HG02870 (cell line): ENCODE results near the gene KRTAP1-4.
"Not testable (repeated sequence)": the region's sequence is repeated elsewhere in the genome, so short reads cannot be mapped to it uniquely, and the experiment has no call there.

ENCODE experiments used
- ATAC-seq: cut with Tn5 transposase; IDR thresholded peaks from one replicate; pipeline ENCODE4 v1.9.1; 2021; ENCODE audit warnings: mild to moderate bottlenecking, moderate library complexity; ENCODE audit not compliant: unreplicated experiment

The KRTAP1-4 gene

DNA sequence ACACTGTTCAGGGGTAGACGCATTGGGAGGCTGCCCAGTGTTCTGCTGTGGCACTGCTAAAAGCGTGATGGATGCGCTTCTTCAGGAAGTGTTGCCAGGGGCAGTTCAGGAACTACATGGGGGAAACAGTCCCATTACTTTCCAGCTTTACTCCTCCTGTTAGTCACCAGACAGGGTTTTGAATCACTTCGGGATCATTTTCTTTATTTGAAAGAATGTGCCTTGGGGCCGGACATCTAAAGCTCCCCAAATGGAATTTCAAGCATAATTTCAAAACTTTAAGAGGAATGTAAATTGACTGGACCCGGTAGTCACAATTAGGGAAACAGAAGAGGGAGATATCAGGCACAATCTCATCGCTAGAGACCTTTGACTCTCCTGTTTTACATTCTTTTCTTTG lies 18.4 kb upstream of the KRTAP1-4 start:
- no peak for ATAC-seq

DNA sequence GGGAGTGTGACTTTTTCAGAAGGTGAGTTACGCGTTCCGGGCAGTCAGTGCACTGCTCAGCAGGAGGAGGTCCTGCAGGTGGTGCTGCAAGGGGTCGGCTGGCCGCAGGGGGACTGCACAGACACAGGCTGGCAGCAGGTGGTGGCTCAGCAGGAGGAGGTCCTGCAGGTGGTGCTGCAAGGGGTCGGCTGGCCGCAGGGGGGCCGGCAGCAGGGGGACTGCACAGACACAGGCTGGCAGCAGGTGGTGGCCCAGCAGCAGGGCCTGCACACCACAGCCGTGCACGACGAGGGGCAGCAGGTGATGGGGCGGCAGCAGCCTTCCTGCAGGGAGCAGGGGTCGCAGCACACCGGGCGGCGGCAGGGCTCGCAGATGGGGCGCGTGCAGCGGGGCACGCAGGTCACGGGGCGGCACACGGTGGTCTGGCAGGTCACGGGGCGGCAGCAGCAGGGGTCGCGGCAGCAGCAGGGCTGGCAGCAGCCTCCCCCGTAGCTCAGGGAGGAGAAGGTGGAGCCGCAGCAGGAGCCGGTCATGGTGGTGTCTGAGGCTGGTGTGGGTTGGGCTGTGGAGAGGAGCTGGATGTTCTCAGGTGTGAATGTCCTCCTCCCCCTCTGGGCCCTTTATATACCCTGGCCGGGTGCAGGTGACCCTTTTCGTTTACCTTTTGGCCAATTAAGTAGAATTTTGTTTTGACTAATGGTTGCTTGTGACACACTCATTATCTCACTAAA lies 16.9 kb upstream of the KRTAP1-4 start, which contains the start of gene KRTAP2-1:
KRTAP2-1 (minus strand) TSS at position 582 of the 731 bp plus-strand sequence; CDS start at position 533, 49 bp downstream.
- ATAC-seq, result not testable (repeated sequence)

DNA sequence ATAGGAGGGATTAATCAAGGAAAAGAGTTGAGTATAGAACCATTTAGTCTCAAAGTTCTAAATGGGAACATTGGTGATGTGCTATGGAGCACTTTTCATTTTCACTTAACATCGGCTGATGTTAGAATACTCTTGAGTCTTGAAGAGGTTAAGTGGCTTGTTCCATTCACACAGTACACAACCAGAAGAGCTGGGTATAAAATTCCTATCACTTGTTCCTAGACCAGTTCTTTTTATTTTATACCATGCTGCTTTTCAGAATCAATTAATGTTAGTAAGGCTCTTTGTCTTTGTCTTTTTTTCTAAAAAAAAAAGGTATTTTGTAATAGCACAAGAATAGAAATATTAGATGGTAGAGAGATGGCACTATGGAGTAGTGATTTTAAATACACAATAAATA lies 13.0 kb upstream of the KRTAP1-4 start:
- no peak for ATAC-seq

DNA sequence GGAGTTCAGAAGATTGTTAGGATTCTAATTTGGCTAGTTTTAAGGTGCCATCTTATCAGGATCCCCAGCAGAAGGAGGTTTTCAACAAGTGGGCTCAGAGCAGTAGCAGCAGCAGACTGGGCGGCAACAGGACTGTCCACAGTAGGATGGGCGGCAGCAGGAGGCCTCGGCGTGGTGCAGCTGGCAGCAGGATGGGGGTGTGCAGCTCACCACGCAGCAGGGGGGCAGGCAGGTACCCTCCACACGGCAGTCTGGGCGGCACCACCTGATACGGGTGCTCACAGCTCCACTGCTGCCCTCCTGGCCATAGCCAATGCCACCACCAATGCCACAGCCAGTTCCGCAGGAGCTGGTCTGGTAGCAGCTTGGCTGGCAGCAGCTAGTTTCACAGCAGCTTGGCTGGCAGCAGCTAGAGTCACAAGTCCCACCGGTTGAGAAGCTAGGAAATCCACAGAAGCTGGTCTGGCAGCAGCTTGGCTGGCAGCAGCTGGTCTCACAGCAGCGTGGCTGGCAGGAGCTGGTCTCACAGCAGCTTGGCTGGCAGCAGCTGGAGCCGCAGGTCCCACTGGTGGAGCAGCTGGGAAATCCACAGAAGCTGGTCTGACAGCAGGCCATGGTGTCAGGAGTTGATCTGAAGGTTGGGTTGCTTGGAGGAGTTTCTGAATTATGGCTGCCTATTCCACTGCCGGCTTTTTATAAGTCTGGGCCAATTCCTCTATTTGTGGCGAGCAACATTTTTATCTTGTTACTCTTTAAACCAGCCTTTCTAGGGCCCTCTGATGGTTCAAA lies 11.0 kb upstream of the KRTAP1-4 start, which contains the start of gene KRTAP1-1:
KRTAP1-1 (minus strand) TSS at position 668 of the 789 bp plus-strand sequence; CDS start at position 615, 53 bp downstream.
- not testable (repeated sequence) for ATAC-seq

DNA sequence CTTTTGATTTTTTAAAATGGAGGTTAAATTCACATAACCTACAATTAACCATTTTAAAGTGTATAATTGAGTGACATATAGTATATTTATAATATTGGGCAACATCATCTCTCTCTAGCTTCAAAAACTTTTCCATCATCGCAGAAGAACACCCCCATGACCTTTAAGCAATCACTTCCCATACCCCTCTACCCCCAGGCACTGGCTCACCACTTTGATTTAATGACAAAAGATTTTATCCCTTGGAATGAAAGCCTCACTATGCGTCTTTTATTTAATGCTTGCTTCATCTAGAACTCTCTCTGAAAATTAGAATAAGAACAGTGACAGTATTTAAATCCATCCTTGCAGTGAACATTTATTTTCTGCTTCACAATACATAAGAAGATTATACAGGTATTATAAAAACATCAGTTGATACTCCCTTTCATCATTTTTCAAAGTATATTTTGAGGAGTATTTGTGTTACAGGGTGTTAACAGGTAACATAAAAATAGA lies 7.9 kb upstream of the KRTAP1-4 start:
- no peak for ATAC-seq

DNA sequence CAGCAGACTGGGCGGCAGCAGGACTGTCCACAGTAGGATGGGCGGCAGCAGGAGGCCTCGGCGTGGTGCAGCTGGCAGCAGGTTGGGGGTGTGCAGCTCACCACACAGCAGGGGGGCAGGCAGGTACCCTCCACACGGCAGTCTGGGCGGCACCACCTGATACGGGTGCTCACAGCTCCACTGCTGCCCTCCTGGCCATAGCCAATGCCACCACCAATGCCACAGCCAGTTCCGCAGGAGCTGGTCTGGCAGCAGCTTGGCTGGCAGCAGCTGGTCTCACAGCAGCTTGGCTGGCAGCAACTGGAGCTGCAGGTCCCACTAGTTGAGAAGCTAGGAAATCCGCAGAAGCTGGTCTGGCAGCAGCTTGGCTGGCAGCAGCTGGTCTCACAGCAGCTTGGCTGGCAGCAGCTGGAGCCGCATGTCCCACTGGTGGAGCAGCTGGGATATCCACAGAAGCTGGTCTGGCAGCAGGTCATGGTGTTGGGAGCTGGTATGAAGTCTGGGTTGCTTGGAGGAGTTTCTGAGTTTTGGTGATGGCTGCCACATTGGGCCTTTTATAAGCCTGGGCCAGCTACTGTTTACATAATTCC lies 4.4 kb upstream of the KRTAP1-4 start, which contains the start of gene KRTAP1-3:
KRTAP1-3 (minus strand) TSS at position 529 of the 590 bp plus-strand sequence; CDS start at position 476, 53 bp downstream.
- ATAC-seq, result not testable (repeated sequence)

DNA sequence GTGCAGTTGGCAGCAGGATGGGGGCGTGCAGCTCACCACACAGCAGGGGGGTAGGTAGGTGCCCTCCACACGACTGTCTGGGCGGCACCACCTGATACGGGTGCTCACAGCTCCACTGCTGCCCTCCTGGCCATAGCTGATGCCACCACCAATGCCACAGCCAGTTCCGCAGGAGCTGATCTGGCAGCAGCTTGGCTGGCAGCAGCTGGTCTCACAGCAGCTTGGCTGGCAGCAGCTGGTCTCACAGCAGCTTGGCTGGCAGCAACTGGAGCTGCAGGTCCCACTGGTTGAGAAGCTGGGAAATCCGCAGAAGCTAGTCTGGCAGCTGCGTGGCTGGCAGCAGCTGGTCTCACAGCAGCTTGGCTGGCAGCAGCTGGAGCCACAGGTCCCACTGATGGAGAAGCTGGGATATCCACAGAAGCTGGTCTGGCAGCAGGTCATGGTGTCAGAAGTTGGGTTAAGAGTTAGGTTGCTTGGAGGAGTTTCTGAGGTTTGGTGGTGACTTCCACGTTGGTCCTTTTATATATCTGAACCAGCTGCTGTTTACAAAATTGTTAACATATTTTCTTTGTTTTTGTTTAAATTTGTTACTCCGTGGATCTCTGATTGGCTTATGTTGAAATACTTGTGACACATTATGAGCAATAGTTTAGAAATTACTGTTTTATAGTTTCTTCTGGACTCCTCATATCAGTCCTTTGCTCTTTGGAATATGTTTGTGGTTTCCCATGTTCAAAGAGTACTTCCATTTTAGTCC lies 3.1 kb downstream of the KRTAP1-4 start, which contains the start of gene KRTAP1-5:
KRTAP1-5 (minus strand) TSS at position 494 of the 757 bp plus-strand sequence; CDS start at position 441, 53 bp downstream.
- ATAC-seq, result no peak

DNA sequence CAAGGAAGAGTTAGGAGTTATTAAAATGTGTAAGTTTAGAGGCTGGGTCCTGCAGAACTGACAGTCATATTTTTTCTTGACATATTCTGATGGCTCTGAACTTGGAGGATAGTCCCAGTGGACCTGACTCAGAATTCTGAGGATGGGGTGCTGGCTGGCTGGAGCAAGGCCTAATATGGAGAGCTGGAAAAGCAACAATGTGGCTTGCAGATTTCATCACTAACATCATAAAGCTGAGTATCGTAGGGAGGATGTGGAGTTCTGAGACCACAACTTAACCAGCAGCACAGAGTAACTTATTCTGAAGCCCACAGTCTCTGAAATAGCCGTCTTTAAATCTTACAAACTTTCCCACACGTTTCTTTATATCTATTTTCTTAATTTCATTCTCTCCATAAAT lies 5.3 kb downstream of the KRTAP1-4 start:
- ATAC-seq, result no peak

DNA sequence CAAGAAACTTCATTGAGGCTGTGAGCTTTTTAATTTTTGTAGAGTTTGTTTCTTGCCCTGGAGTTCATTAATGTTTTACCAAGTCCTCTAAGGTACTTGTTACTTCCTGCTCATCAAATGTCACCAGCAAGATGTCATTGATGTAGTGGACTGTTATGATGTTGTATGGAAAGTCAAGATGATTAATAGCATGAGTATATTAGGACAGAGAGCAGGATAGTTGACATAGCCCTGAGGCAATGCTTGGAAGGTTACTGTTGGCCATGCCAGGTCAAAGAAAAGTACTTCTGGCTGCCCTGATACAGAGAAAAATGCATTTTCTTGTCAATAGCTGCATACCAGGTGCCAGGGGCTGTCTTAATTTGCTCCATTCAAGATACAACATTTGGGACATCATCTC lies 9.7 kb downstream of the KRTAP1-4 start:
- no peak for ATAC-seq

DNA sequence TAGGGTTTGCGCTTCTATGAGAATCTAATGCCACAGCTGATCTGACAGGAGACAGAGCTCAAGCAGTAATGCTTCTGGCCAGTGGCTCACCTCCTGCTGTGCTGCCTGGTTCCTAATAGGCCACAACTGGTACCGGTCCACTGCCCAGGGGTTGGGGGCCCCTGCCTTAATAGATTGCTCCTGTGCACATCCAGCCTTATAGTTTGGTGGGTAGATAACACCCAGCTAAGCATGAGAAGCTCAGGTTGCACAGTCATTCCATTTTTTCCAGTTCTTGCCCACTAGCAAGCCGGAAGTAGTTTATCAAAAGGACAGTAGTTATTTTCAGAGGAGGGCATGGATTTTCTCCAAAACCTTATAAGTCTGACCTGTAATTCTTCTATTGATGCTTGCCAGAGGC lies 10.6 kb downstream of the KRTAP1-4 start:
- no peak for ATAC-seq

DNA sequence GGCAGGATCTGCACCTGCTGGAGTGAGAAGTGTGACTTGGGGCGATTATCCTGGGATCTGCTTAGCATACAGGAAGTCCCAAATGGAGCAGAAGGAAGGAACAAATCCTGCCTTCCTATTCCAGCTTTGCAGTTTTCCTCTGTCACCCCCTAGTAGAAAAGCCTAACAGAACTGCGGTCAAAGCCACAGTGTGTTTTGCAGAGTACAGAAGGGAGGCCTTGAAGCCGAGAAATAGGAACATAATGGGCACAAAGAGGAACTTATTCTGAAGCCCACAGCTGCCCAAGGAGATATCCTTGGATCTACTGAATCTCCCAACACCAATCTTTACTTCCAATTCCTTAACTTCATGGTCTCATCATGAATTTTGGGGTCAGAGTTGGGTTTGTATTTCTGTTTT lies 11.5 kb downstream of the KRTAP1-4 start:
- ATAC-seq, result no peak

DNA sequence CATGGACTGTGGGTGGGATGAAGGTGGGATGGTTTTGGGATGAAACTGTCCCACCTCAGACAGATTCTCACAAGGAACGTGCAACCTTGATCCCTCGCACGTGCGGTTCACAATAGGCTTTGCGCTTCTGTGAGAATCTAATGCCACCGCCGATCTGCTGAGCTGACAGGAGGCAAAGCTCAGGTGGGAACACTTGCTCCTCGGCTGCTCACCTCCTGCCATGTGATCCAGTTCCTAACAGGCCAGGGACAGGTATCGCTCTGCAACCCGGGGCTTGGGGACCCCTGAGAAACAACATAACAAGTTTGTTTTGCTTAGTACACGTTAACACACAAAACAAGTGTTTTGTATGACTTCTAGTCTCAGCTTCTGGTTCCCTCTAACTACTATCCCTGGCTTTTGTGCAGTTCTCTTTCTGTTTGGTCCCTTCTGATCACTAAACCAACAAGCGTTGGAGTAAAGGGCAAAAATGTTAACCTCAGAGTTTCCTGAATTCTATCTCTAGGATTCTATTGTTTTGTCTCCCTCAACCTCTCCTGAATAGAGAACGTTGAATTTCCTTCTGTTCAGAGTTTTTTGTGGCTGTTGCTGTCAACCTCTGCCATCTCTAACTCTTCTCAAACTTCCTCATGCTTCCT lies 13.3 kb downstream of the KRTAP1-4 start:
- no peak for ATAC-seq

DNA sequence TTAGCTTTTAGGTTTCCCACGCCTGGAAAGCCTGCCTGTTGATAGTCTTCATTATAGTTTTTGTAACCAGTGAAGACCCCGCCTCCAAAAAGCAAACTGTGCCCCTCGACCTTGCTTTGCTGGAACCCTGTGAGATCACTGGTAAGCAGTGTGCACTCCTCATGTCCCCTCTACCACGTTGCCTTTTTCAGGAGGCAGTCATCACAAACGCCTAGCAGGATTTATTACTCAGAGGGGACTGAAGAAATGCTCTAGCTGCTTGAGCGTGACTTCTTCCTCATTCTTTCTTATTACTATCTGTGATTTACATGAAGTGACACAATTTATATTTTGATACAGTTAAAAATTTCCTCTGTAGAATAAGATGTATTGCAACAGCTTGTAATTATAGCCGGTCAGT lies 14.5 kb downstream of the KRTAP1-4 start:
- no peak for ATAC-seq

DNA sequence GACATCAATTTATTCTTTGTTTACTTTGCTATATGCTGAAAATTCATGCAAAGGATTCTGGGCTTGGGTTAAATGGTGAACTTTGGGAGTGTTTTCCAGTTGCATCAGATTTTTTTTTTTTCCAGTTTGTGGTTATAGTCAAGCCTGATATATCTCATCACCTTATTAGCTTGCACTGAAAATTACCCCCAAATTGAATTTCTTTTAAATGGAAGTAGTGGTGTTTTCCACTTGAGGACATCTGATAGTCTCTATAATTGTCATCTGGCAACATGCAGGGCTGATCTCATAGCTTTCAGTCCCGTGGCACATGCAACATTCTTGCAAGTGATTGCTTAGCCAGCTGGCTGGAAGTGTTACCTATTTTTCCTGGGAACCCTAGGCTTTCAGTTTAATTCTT lies 16.4 kb downstream of the KRTAP1-4 start:
- no peak for ATAC-seq

DNA sequence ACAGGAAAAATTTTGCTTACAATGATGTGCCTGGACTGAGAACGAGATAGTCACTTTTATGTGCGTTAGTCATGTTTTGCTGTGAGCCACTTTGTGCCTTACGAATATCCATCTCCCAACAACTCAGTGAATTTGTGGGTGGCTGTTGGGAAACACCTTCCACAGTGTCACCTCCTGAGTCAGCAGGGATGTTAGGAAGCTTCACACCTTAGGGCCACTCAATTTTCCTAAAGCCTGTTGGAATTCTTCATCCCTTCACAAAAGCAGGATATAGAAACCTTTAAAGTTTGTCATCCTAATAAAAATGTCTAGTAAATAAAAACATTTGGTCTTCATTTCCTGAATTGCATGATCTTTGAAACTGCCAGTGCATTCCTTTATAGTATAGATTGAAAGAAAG lies 16.8 kb downstream of the KRTAP1-4 start:
- no peak for ATAC-seq

DNA sequence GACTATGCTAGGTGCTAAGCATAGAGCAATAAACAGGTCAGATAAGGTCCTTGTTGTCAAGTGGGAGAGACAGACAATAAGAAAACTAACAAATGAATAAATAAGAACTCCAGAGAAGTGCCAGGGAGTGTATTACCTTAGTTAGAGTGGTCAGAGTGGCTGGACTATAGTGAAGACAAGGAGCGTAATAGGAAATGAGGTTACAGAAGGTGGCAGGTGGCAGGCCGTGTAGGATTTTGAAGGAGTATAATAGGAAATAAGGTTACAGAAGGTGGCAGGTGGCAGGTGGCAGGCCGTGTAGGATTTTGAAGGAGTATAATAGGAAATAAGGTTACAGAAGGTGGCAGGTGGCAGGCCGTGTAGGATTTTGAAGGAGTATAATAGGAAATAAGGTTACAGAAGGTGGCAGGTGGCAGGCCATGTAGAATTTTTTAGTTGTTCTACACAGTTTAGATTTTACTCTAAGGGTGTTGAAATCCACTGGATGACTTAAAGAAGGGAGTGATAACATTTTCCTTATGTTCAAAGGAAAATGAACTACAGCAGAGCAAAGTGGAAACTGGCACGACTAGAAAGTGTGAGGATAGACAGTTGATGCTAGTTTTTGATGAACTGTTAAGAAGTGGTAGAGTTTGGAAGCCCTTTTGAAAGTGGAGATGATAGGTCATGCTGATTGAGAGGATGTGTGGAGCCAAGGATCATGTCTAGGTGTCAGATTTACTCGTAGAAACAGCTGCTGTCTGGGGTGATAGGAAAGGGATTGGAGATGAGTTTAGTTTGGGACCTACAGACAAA lies 17.5 kb downstream of the KRTAP1-4 start:
- no peak for ATAC-seq

DNA sequence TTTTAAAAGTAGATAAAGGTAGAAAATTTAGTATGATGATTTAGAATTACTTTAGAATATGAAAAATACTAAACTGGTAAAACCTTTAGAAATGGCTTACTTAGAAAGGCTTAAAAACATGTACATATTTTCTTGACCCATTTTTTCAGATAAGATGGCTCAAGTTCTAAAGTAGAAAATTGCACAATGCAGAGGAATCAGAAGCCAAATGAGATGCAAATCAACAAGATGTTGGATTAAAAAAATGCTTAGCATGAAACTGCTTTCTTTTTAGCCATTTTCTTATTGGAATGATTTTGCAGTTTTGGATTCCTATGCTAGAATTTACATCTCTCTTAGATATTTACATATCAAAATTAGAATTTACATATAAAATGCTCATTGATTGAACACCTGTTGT lies 19.6 kb downstream of the KRTAP1-4 start:
- no peak for ATAC-seq

DNA sequence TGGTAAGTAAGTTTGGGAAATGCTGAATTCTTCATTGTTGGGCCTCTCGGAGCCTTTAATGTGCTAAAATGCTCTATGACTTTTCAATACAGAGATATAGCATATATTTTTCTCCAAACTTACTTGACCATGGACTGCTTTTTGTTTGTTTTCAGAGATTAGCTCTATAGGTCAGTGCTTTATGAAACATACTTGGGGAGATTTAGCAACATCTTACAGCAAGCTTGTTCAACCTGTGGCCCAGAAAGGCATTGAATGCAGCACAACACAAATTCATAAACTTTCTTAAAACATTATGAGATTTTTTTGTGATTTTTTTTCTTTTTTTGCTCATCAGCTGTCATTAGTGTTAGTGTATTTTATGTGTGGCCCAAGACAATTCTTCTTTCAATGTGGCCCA lies 20.1 kb downstream of the KRTAP1-4 start:
- ATAC-seq, result no peak

DNA sequence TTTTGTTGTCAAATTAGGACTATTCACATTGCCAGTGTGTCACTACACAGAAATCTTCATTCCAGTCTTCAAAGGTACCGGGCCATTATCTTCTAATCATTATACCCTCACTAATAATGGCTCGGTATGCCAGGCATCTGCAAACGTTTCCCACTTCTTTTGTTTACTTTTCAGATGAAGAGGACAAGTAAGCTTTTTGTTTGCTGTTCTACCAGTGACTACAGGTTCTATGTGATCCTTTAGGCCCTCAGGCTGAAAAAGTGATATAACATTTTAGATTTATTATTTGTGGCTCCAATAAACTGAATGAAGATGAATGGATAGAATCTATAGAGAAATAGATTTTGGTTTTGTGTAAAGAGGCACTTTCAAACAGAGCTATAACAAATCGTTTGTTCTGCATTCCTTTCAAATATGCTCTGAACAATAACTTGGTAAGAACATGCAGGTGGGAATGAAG lies 20.7 kb downstream of the KRTAP1-4 start:
- no peak for ATAC-seq
